B cell (primary cell): ENCODE data around the gene NR6A1.

Experiments used
- CTCF ChIP-seq: fragments of 200-600 bp; IDR thresholded peaks from one replicate; pipeline ENCODE4 v1.8.0; 2022; ENCODE audit warnings: antibody characterized with exemption, mild to moderate bottlenecking
- EZH2 ChIP-seq: IDR thresholded peaks from 2 replicates; pipeline ENCODE4 v1.6.1; 2012; ENCODE audit warnings: borderline replicate concordance, low read depth, mild to moderate bottlenecking, moderate library complexity, low read length; ENCODE audit not compliant: insufficient read depth, poor library complexity, severe bottlenecking

- TF ChIP-seq CTCF (no peak), EZH2 (no peak)
Observed at GRCh38 chr9:124629600-124629999, 141.5 kb downstream of the NR6A1 start.
